ENCODE measurements around the gene MCMBP. TPM values are rescaled to one million over a fixed set of nuclear protein-coding genes. Genes with fewer than 3 reads are reported as not detected.

MCMBP gene
- total RNA-seq, 1 donor from 2014 or later, result 41.5 TPM

- no peak for DNase-seq
Observed at GRCh38 chr10:119782981-119783664, 89.5 kb downstream of the MCMBP start.

GRCh38 chr10:119781498-119781897, 91.1 kb downstream of the MCMBP start:
- no peak for DNase-seq

GRCh38 chr10:119780879-119781480, 91.7 kb downstream of the MCMBP start:
- DNase-seq, result no peak

Other genes with a start within 250 kb of the MCMBP start
- gene BAG3, start 221.5 kb downstream of the MCMBP start, total RNA-seq, result 27.5 TPM
- gene INPP5F, start 146.8 kb downstream of the MCMBP start, total RNA-seq, result 24.6 TPM
- gene SEC23IP, start 19.9 kb upstream of the MCMBP start, total RNA-seq, result 25.3 TPM

Measured in tongue (tissue), 2 donors.